GM13977 (cell line): Measurements from ENCODE around the gene XRCC4.

Experiments used
- DNase-seq: peaks from one replicate; pipeline ENCODE4 v3.0.0; 2012; ENCODE audit warnings: low spot score
- in situ Hi-C: fragments of 300-500 bp; cut with MboI; formaldehyde crosslinking; loops from one replicate; pipeline ENCODE4 v1.12.0; 2022; ENCODE audit warnings: low sequenced_read_pairs, low pct_unique_long_range_greater_than_20kb, mixed read lengths, inconsistent platforms; ENCODE audit not compliant: unreplicated experiment
- TF ChIP-seq, protein P1 (sequence below): IDR thresholded peaks from 2 replicates; pipeline ENCODE4 v1.5.1; 2012; ENCODE audit warnings: mild to moderate bottlenecking, control low read depth; ENCODE audit not compliant: insufficient read depth; ENCODE audit errors: extremely low read depth, missing control alignments

Gene XRCC4

DNA sequence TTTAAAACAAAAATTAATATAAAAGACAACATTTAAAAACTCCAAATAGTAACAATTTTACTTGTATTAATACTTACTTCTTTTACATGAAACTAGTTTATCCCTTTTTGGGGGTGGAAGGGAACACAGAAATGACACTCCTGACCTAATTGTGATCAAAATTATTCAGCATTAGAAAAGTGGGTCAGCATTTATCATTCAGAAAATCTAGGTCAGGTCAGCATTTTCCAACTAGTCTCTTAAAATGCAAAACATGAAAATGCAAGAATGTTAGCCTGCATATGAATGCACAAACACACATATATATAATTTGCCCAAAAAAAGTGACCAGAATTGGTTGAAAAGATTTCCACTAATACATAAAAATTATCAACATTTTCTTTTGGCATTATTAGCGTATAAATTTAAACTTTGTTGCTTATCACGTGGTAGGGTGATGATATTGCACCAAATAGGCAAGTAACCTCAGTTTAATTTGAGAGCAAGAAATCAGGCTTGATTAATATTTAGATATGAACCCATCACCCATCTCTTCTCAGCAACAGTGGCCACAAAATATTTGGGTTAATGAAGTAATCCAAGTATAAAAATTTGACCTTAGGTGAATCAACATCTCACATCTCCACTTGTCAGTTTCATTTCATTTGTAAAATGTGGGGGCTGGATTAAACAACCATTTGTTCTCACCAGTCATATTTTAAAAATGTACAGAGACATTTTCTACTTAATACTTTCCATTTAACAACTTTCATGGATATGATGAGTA is 5.9 kb upstream of the XRCC4 start:
- TF ChIP-seq, protein P1, sequence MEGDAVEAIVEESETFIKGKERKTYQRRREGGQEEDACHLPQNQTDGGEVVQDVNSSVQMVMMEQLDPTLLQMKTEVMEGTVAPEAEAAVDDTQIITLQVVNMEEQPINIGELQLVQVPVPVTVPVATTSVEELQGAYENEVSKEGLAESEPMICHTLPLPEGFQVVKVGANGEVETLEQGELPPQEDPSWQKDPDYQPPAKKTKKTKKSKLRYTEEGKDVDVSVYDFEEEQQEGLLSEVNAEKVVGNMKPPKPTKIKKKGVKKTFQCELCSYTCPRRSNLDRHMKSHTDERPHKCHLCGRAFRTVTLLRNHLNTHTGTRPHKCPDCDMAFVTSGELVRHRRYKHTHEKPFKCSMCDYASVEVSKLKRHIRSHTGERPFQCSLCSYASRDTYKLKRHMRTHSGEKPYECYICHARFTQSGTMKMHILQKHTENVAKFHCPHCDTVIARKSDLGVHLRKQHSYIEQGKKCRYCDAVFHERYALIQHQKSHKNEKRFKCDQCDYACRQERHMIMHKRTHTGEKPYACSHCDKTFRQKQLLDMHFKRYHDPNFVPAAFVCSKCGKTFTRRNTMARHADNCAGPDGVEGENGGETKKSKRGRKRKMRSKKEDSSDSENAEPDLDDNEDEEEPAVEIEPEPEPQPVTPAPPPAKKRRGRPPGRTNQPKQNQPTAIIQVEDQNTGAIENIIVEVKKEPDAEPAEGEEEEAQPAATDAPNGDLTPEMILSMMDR, result no peak
- no peak for DNase-seq
- in situ Hi-C loops, result no loop called here

DNA sequence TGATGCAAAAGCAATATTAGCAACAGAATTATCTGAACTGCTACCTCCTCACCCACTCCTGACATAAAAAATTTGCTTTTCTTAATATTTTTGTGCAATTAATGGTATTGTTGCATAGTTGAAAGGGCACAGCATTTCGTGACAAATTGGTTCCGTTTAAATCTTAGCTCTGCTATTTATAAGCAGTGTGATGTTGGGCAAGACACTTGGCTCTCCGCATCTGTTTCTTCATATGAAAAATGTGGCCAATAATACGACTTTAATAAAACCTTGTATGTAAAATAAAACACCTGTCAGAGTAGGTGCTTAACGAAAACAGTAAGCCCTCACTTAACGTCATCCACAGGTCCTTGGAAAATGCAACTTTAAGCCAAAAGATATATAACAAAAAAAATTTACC is 4.4 kb upstream of the XRCC4 start:
- in situ Hi-C loops, result no loop called here
- TF ChIP-seq, protein P1, result no peak

DNA sequence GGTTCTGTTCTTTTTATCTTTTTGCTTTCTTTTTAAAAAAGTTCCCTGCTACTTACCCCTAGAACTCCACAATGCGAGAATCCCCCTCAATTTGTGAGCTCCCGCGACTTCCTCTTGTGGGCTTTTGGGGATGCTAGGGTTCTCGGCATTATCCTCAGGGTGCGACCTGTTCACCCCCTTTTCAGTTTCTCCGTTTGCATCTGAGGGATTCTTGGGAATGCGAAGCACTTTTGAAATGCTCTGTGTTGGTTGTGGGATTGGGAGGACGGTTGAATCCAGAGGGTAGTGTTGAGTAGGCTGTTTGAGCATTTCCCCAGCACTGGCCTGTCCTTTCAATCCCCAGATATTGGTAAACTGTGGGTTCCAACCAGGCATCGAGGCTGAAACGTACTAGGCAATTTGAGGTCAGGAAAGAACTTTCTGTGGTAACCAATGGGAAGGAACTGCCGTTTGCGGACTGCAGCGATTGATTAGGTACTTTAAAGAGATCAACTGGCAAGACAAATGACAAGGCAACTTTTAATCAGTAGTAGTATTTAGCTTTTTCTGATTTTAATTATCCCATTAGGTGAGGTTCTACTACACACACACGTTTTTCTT is 415 bp downstream of the XRCC4 start:
- in situ Hi-C loops, result no loop called here

More for the DNA sequence above, 4.4 kb upstream of the XRCC4 start:
- DNase-seq, result no peak

DNA sequence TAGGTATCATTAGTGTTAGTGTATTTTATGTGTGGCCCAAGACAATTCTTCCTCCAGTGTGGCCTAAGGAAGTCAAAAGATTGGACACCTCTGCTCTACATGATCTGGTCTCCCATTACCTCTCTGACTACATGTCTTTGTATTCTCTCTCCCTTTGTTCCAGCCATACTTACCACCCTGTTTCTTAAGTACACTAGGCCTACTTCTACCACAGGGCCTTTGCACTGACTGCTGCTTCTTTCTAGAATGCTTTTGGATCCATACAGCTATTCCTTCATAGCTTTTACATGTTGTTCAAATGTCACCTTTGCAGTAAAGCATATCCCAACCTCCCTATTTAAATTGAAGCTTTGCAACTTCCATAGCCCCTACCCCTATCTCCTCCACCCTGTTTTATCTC is 5.4 kb downstream of the XRCC4 start:
- no peak for DNase-seq
- in situ Hi-C loops, result no loop called here
- TF ChIP-seq, protein P1, result no peak

More for the DNA sequence above, 415 bp downstream of the XRCC4 start:
- DNase-seq, result no peak
- TF ChIP-seq, protein P1, result no peak

DNA sequence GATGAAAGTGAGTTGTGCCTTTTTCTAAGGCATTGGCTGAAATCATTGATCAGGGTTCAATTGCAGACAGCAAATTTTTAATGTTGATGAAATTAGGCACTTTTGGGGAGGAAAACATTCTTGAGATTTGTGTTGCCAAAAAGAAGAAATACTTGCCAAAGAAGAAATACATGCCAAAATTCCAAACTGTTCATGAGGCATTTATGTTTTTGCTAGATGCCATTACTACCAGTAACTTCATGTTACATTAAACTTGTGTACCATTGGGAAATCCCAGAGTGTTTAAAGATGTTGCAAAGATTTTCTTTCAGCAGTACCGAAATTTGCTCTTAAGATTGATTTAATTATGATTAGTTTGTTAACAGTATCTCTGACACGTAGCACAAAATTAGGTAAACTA is 7.0 kb downstream of the XRCC4 start:
- in situ Hi-C loops, result no loop called here
- DNase-seq, result no peak

DNA sequence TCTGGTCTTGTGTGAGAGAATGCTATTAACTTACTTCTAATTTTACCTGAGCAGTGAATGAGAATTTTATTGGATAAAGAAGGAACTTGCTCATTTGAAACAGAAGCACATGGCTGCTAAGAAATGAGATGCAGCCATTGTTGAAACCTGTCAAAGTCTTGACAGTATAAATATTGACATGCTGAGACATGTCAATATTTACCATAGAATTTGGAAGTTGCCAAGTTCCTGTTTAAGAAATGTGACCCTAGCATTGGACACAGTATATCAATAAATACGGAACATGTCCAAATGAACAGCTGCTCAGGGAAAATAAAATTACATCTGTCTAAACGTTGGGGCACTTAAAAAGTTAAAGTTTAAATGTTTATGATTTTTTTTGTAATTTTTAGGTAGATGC is 7.8 kb downstream of the XRCC4 start:
- in situ Hi-C loops, result no loop called here
- TF ChIP-seq, protein P1, result no peak

More for the DNA sequence above, 7.0 kb downstream of the XRCC4 start:
- TF ChIP-seq, protein P1, result no peak

More for the DNA sequence above, 7.8 kb downstream of the XRCC4 start:
- DNase-seq, result no peak
